CD4-positive, alpha-beta T cell treated with Interleukin-15 for 4 hours (primary cell): ENCODE results near the gene UFL1.

Source experiments
- DNase-seq: peaks from one replicate; pipeline ENCODE4 v3.0.0-alpha.2; 2020; ENCODE audit warnings: low spot score

Gene UFL1

GRCh38 chr6:96575359-96575758 lies 53.8 kb downstream of the UFL1 start:
- DNase-seq = no peak

GRCh38 chr6:96576221-96576620 lies 54.6 kb downstream of the UFL1 start:
- DNase-seq = no peak

GRCh38 chr6:96582021-96582420 lies 60.4 kb downstream of the UFL1 start:
- DNase-seq = no peak

- DNase-seq = no peak
Measured at GRCh38 chr6:96582436-96582835, 60.8 kb downstream of the UFL1 start.

- no peak for DNase-seq
Measured at GRCh38 chr6:96604420-96604819, 82.8 kb downstream of the UFL1 start.
